Mucosa of descending colon (tissue), 3 donors: ENCODE results near the gene PROKR1. TPM values are rescaled to one million over a fixed set of nuclear protein-coding genes. Genes with fewer than 3 reads are reported as not detected.

ENCODE experiments used
- ATAC-seq: fragments of 200-7000 bp; cut with Tn5 transposase; one replicate; pipeline ENCODE4 v1.9.1; 2020; ENCODE audit warnings: mild to moderate bottlenecking, moderate library complexity
- DNase-seq, 3 donors: peaks; one replicate each; pipeline ENCODE4 v3.0.0-alpha.2; 2020
- H3K36me3 ChIP-seq: fragments of 200-600 bp; one replicate; pipeline ENCODE4 v1.8.0; 2021; ENCODE audit warnings: low read depth, mild to moderate bottlenecking
- H3K4me1 ChIP-seq: fragments of 200-600 bp; one replicate; pipeline ENCODE4 v1.8.0; 2021; ENCODE audit warnings: low read depth, mild to moderate bottlenecking
- H3K4me3 ChIP-seq: fragments of 200-600 bp; one replicate; pipeline ENCODE4 v1.8.0; 2021; ENCODE audit warnings: mild to moderate bottlenecking
- H3K9me3 ChIP-seq: fragments of 200-600 bp; one replicate; pipeline ENCODE4 v1.8.0; 2021; ENCODE audit warnings: mild to moderate bottlenecking
- CTCF ChIP-seq: fragments of 200-600 bp; IDR thresholded peaks from one replicate; pipeline ENCODE4 v1.8.0; 2022; ENCODE audit warnings: antibody characterized with exemption, mild to moderate bottlenecking
- intact Hi-C, 2 donors: fragments of 100-400 bp; cut with DNase I in 1 of 2; cut with micrococcal nuclease in 1 of 2; formaldehyde crosslinking; loops; one replicate each; pipeline versions ENCODE4 v1.11.0 to v1.11.1; 2022; cut with DNase I, micrococcal nuclease
- total RNA-seq, 3 donors: library from RNA; stranded (reverse); fragmentation: NEBNext Ultra II Directional in 2 of 3; extraction: Animal tissue kit (Norgen Biotek cat#: 25700) in 2 of 3; gene quantifications; one replicate each; pipeline versions ENCODE4 v1.2.1 to v1.2.4, GENCODE V29; 2021 to 2023
- donor health status: DM: no; HTN: no; CAD: no; lungs with moderate emphysema.
- donor health status: DM: no; HTN: no; CAD: no.
- donor health status: DM: no; HTN: yes; CAD: no.

The PROKR1 gene
- total RNA-seq, 3 donors from 2014 or later, result 0.12 to 0.73 TPM; not detected in 1

- DNase-seq, result no peak
- ATAC-seq, result no peak
- no peaks in the 10 kb centered on the region for H3K9me3 ChIP-seq
- H3K36me3 ChIP-seq, result no peaks in the 10 kb centered on the region
- no peak overlapping the region for H3K4me3 ChIP-seq
- no peak for TF ChIP-seq CTCF
- intact Hi-C loops, result no loop called here
- H3K4me1 ChIP-seq, result no peaks in the 10 kb centered on the region
Measured at GRCh38 chr2:68612765-68613519, 30.4 kb upstream of the PROKR1 start.

- intact Hi-C loops, result no loop called here
- H3K9me3 ChIP-seq, result no peaks in the 10 kb centered on the region
- DNase-seq (no peak), ATAC-seq (no peak)
- H3K4me1 ChIP-seq, result no peaks in the 10 kb centered on the region
- TF ChIP-seq CTCF, result no peak
- H3K36me3 ChIP-seq, result no peaks in the 10 kb centered on the region
- H3K4me3 ChIP-seq, result no peak overlapping the region
Measured at GRCh38 chr2:68620772-68621171, 22.6 kb upstream of the PROKR1 start.

GRCh38 chr2:68623820-68624219 is 19.6 kb upstream of the PROKR1 start:
- Histone ChIP-seq H3K4me1 (no peaks in the 10 kb centered on the region), H3K9me3 (no peaks in the 10 kb centered on the region), H3K4me3 (no peak overlapping the region), H3K36me3 (no peaks in the 10 kb centered on the region)
- intact Hi-C loops, result no loop called here
- ATAC-seq, result no peak
- DNase-seq, result no peak
- TF ChIP-seq CTCF, result no peak

- no peak overlapping the region for H3K4me3 ChIP-seq
- DNase-seq (no peak), ATAC-seq (no peak)
- no peaks in the 10 kb centered on the region for H3K4me1 ChIP-seq
- no peaks in the 10 kb centered on the region for H3K36me3 ChIP-seq
- no peaks in the 10 kb centered on the region for H3K9me3 ChIP-seq
- intact Hi-C loops, result no loop called here
- TF ChIP-seq CTCF, result no peak
Measured at GRCh38 chr2:68627615-68628014, 15.8 kb upstream of the PROKR1 start.

GRCh38 chr2:68632021-68632420 is 11.4 kb upstream of the PROKR1 start:
- DNase-seq (no peak), ATAC-seq (no peak)
- intact Hi-C loops, result no loop called here
- H3K9me3 ChIP-seq, result no peaks in the 10 kb centered on the region
- no peak overlapping the region for H3K4me3 ChIP-seq
- H3K36me3 ChIP-seq, result no peaks in the 10 kb centered on the region
- H3K4me1 ChIP-seq, result no peaks in the 10 kb centered on the region
- TF ChIP-seq CTCF, result no peak
